Endothelial cell of umbilical vein (primary cell): ENCODE data around the gene SMC4. TPM values are rescaled to one million over a fixed set of nuclear protein-coding genes. Genes with fewer than 3 reads are reported as not detected.

Experiments
- BruUV-seq: library from RNA; stranded (reverse); fragments of 400-500 nt; replicated peaks from 2 replicates; lab custom pipeline; 2021; lab: Mats Ljungman, UMichigan
- CTCF ChIA-PET: fragments of 300-600, 350-600 bp; sonication (Branson Sonifier 250); formaldehyde crosslinking; loops from one replicate; lab custom pipeline; 2021; ENCODE audit warnings: antibody characterized with exemption, inconsistent platforms; lab: Charles Lee
- POLR2A ChIA-PET: fragments of 300-600, 350-600 bp; sonication (Branson Sonifier 250); formaldehyde crosslinking; loops from one replicate; lab custom pipeline; 2021; ENCODE audit warnings: antibody characterized with exemption, inconsistent platforms; lab: Charles Lee
- DNase-seq: peaks from one replicate; pipeline ENCODE4 v3.0.0-alpha.2; 2011; ENCODE audit warnings: low read depth, low spot score
- FAIRE-seq: peaks from 2 replicates; lab custom pipeline; 2011; peaks lifted over from hg19 to GRCh38; lab: Jason Lieb, UNC
- H2AFZ ChIP-seq: 2 replicates; pipeline ENCODE4 v1.6.0; 2012; ENCODE audit warnings: low read depth, low read length, control low read depth, inconsistent platforms
- H3K27ac ChIP-seq: 2 replicates; pipeline ENCODE4 v1.5.1; 2011; ENCODE audit warnings: low read depth, mild to moderate bottlenecking, control low read depth, low read length, moderate library complexity; ENCODE audit not compliant: insufficient read depth
- H3K27me3 ChIP-seq, 2 experiments: 2 replicates each; pipeline versions ENCODE4 v1.6.0 to v1.6.1; 2011; ENCODE audit warnings: low read length in 2 of 2, mixed read lengths in 1 of 2; ENCODE audit not compliant: control insufficient read depth in 2 of 2, insufficient read depth in 2 of 2
- H3K36me3 ChIP-seq, 2 experiments: 2 replicates in 1 of 2; 3 replicates in 1 of 2; pipeline ENCODE4 v1.5.1; 2011; ENCODE audit warnings: low read length in 2 of 2, mild to moderate bottlenecking in 1 of 2, moderate library complexity in 1 of 2; ENCODE audit not compliant: control insufficient read depth in 2 of 2, insufficient read depth in 2 of 2; ENCODE audit errors: extremely low read depth in 1 of 2
- H3K4me1 ChIP-seq: 3 replicates; pipeline ENCODE4 v1.5.1; 2011; ENCODE audit warnings: mild to moderate bottlenecking, low read length; ENCODE audit not compliant: control insufficient read depth, insufficient read depth; ENCODE audit errors: extremely low read depth
- H3K4me2 ChIP-seq: 2 replicates; pipeline ENCODE4 v1.6.1; 2011; ENCODE audit warnings: low read length, control low read depth, mixed read lengths; ENCODE audit not compliant: insufficient read depth
- H3K4me3 ChIP-seq, 3 experiments: fragments of 200-600 bp in 1 of 3; sonication (generic), shearing (Covaris generic) in 1 of 3; replicated peaks in 1 of 3; 2 replicates each; pipeline ENCODE4 v1.5.1; 2011 to 2016; ENCODE audit warnings: control low read depth in 3 of 3, low read length in 3 of 3, mild to moderate bottlenecking in 2 of 3, inconsistent platforms in 1 of 3, low read depth in 1 of 3, moderate library complexity in 1 of 3; ENCODE audit not compliant: insufficient read depth in 1 of 3
- H3K79me2 ChIP-seq: 2 replicates; pipeline ENCODE4 v1.6.0; 2012; ENCODE audit warnings: low read length, inconsistent platforms; ENCODE audit not compliant: control insufficient read depth, insufficient read depth
- H3K9ac ChIP-seq: replicated peaks from 2 replicates; pipeline ENCODE3; 2011; ENCODE audit warnings: low read length, control low read depth; ENCODE audit not compliant: insufficient read depth; ENCODE audit errors: extremely low read depth
- H3K9me1 ChIP-seq: replicated peaks from 3 replicates; pipeline ENCODE4 v1.6.0; 2011; ENCODE audit warnings: mild to moderate bottlenecking, low read length; ENCODE audit not compliant: control insufficient read depth, insufficient read depth; ENCODE audit errors: extremely low read depth
- H3K9me3 ChIP-seq: replicated peaks from 2 replicates; pipeline ENCODE4 v1.5.1; 2012; ENCODE audit warnings: low read length, inconsistent platforms; ENCODE audit not compliant: control insufficient read depth, insufficient read depth
- H4K20me1 ChIP-seq: replicated peaks from 2 replicates; pipeline ENCODE3; 2011; ENCODE audit warnings: mild to moderate bottlenecking, low read length; ENCODE audit not compliant: control insufficient read depth, insufficient read depth; ENCODE audit errors: extremely low read depth
- CTCF ChIP-seq, 2 donors: IDR thresholded peaks; 1 replicate in 1 of 2; 2 replicates in 1 of 2; pipeline ENCODE4 v1.5.1; 2011; ENCODE audit warnings: low read length in 2 of 2, mild to moderate bottlenecking in 2 of 2, moderate library complexity in 2 of 2, control low read depth in 1 of 2, inconsistent platforms in 1 of 2, low read depth in 1 of 2; ENCODE audit not compliant: insufficient read depth in 1 of 2; ENCODE audit errors: extremely low read depth in 1 of 2
- EZH2 ChIP-seq: IDR thresholded peaks from 2 replicates; pipeline ENCODE4 v1.6.1; 2012; ENCODE audit warnings: borderline replicate concordance, low read depth, mild to moderate bottlenecking, moderate library complexity, low read length, inconsistent platforms; ENCODE audit not compliant: severe bottlenecking
- FOS ChIP-seq: IDR thresholded peaks from 2 replicates; pipeline ENCODE4 v1.6.1; 2011; ENCODE audit warnings: mild to moderate bottlenecking, low read length, moderate library complexity, borderline replicate concordance; ENCODE audit not compliant: insufficient read depth
- GATA2 ChIP-seq: IDR thresholded peaks from 2 replicates; pipeline ENCODE4 v1.7.0; 2011; ENCODE audit warnings: low read depth, mild to moderate bottlenecking, moderate library complexity, mixed read lengths, low read length; ENCODE audit not compliant: insufficient read length, insufficient read depth
- JUN ChIP-seq: IDR thresholded peaks from 2 replicates; pipeline ENCODE4 v1.6.1; 2011; ENCODE audit warnings: borderline replicate concordance, low read depth; ENCODE audit not compliant: insufficient read length, insufficient read depth
- MAX ChIP-seq: IDR thresholded peaks from 2 replicates; pipeline ENCODE4 v1.6.1; 2011; ENCODE audit not compliant: insufficient read depth, insufficient read length
- MYC ChIP-seq: IDR thresholded peaks from one replicate; pipeline ENCODE4 v1.6.1; 2011; ENCODE audit warnings: mild to moderate bottlenecking, low read depth, low read length
- POLR2A ChIP-seq: IDR thresholded peaks from 2 replicates; pipeline ENCODE4 v1.6.1; 2012; ENCODE audit warnings: low read depth, mild to moderate bottlenecking, control low read depth, low read length
- POLR2AphosphoS5 ChIP-seq: IDR thresholded peaks from 2 replicates; pipeline ENCODE4 v1.6.1; 2012; ENCODE audit warnings: low read depth, mild to moderate bottlenecking, control low read depth, low read length, moderate library complexity; ENCODE audit not compliant: insufficient read depth
- dilution Hi-C: fragments of 300-500 bp; cut with MboI; formaldehyde crosslinking; loops from one replicate; pipeline ENCODE4 v1.15.0; 2019; ENCODE audit warnings: low sequenced_read_pairs; ENCODE audit not compliant: extremely low pct_ligation_motif_present
- intact Hi-C: fragments of 100-400 bp; cut with micrococcal nuclease; formaldehyde crosslinking; loops from one replicate; pipeline ENCODE4 v1.10.0; 2022
- polyA plus RNA-seq, 4 experiments: library from polyadenylated mRNA; depleted of rRNA in 3 of 4; stranded (reverse) in 3 of 4; unstranded in 1 of 4; fragments of >200 nt; gene quantifications; 2 replicates each; pipeline versions ENCODE4 v1.2.1 to v1.2.3, GENCODE V29; 2011 to 2012; ENCODE audit warnings: missing spikeins in 1 of 4
- total RNA-seq: library from RNA; stranded (reverse); gene quantifications from 2 replicates; pipeline ENCODE4 v1.2.3, GENCODE V29; 2021

The SMC4 gene
- total and polyA plus RNA-seq, 2 donors (not counting 3 experiments of a cell fraction or from before 2014, with no cell fraction given), result 32.1 to 153 TPM

- Histone ChIP-seq H3K27me3 (no peaks in the 10 kb centered on the region), H2AFZ (no peak overlapping the region), H3K4me2 (no peak overlapping the region), H3K79me2 (no peaks in the 10 kb centered on the region), H3K36me3 (peaks cover 0 to 2% of the 10 kb centered on the region in 2 experiments), H3K9ac (no peak overlapping the region), H3K27ac (no peak overlapping the region), H3K4me3 (no peak overlapping the region), H4K20me1 (no peaks in the 10 kb centered on the region), H3K9me1 (no peaks in the 10 kb centered on the region), H3K4me1 (no peaks in the 10 kb centered on the region), H3K9me3 (no peaks in the 10 kb centered on the region)
- no peak for TF ChIP-seq FOS
- no peak for TF ChIP-seq POLR2AphosphoS5
- TF ChIP-seq MYC, result no peak
- TF ChIP-seq CTCF (IDR thresholded peaks at IDR 0.05; ENCODE audit: extremely low read depth in 1 of 2, insufficient read depth in 1 of 2, low read depth in 1 of 2, low read length in 2 of 2), result no peak
- no peak for TF ChIP-seq GATA2
- TF ChIP-seq JUN, result no peak
- no peak for TF ChIP-seq EZH2
- no peak for TF ChIP-seq POLR2A
- no peak for TF ChIP-seq MAX
- ChIA-PET CTCF (interaction anchor here (1.1 kb wide), 1 partner anchor 215 kb away, joined by 4 read pairs; no protein-coding TSS in a partner anchor), POLR2A (no interaction called here)
- intact Hi-C loops, result no loop called here
- dilution Hi-C loops, result no loop called here
- DNase-seq, result no peak
- FAIRE-seq, result no peak
- no TSS peak for BruUV-seq
Measured at GRCh38 chr3:160378331-160379109, 20.9 kb upstream of the SMC4 start.
